ENCODE data around the gene ARMC12. TPM values are rescaled to one million over a fixed set of nuclear protein-coding genes. Genes with fewer than 3 reads are reported as not detected.

ARMC12 gene
- total and polyA plus RNA-seq, 2 of the 13 experiments (the other 11 are each of a cell fraction or from before 2014, with no cell fraction given): 1.3 TPM; not detected in 1

GRCh38 chr6:35731736-35732532 lies 4.9 kb upstream of the ARMC12 start (continued):
- TF ChIP-seq SP140L (CRISPR knock-in tag; IDR thresholded peaks at IDR 0.05; ENCODE audit: borderline replicate concordance): no peak
- TF ChIP-seq ZNF644 (CRISPR knock-in tag; IDR thresholded peaks at IDR 0.05; ENCODE audit: low read depth): no peak
- no peak for TF ChIP-seq SMAD1 (CRISPR knock-in tag; IDR thresholded peaks at IDR 0.05; ENCODE audit: borderline replicate concordance, low read depth)
- no peak for TF ChIP-seq XBP1 (CRISPR knock-in tag; IDR thresholded peaks at IDR 0.05)
- TF ChIP-seq ZNF468 (CRISPR knock-in tag; IDR thresholded peaks at IDR 0.05): peak; percentile 91
- 0 out of 2 replicates have a peak, but pooled peaks have one; percentile 39 for TF ChIP-seq ESRRA (CRISPR knock-in tag; IDR thresholded peaks at IDR 0.05; ENCODE audit: low read depth)
- TF ChIP-seq ZFP36L2 (CRISPR knock-in tag; IDR thresholded peaks at IDR 0.05): no peak
- no peak; the same call in 1 of the 2 replicates for TF ChIP-seq ZNF138 (CRISPR knock-in tag; IDR thresholded peaks at IDR 0.05; ENCODE audit: low read depth)
- no peak for TF ChIP-seq ZNF839 (CRISPR knock-in tag; IDR thresholded peaks at IDR 0.05; ENCODE audit: borderline replicate concordance)
- 0 out of 2 replicates have a peak, but pooled peaks have one; percentile 19 for TF ChIP-seq ZNF773 (CRISPR knock-in tag; IDR thresholded peaks at IDR 0.05; ENCODE audit: borderline replicate concordance)
- TF ChIP-seq ARID4A (CRISPR knock-in tag; IDR thresholded peaks at IDR 0.05; ENCODE audit: borderline replicate concordance): peak; percentile 87
- TF ChIP-seq ZBTB10 (CRISPR knock-in tag; IDR thresholded peaks at IDR 0.05; ENCODE audit: borderline replicate concordance): peak; percentile 94
- TF ChIP-seq ZNF124 (CRISPR knock-in tag; IDR thresholded peaks at IDR 0.05): 0 out of 2 replicates have a peak, but pooled peaks have one; percentile 18
- TF ChIP-seq SKI (IDR thresholded peaks at IDR 0.05; ENCODE audit: partially characterized antibody): peak; percentile 69
- TF ChIP-seq ZNF280D (CRISPR knock-in tag; IDR thresholded peaks at IDR 0.05): peak; percentile 68; the same call in 1 of the 2 replicates
- TF ChIP-seq ZNF563 (CRISPR knock-in tag; IDR thresholded peaks at IDR 0.05): 0 out of 2 replicates have a peak, but pooled peaks have one; percentile 70
- TF ChIP-seq ZNF775 (CRISPR knock-in tag; IDR thresholded peaks at IDR 0.05; ENCODE audit: borderline replicate concordance): no peak
- no peak for TF ChIP-seq GTF2F1 (IDR thresholded peaks at IDR 0.05; ENCODE audit: low read length)

All from HepG2 (cell line).